AG20443 (cell line): Measurements from ENCODE around the gene CEP295NL.
"Not testable (repeated sequence)": the region's sequence is repeated elsewhere in the genome, so short reads cannot be mapped to it uniquely, and the experiment has no call there.

ENCODE experiments used
- DNase-seq: peaks from one replicate; pipeline ENCODE4 v3.0.0; 2012; ENCODE audit warnings: low spot score, mixed read lengths

The CEP295NL gene

GRCh38 chr17:78905116-78905515, 2.1 kb upstream of the CEP295NL start:
- DNase-seq = no peak

- DNase-seq = no peak
Measured at GRCh38 chr17:78904371-78904770, 1.4 kb upstream of the CEP295NL start.

- not testable (repeated sequence) for DNase-seq
Measured at GRCh38 chr17:78902231-78902630, 770 bp downstream of the CEP295NL start.

DNA sequence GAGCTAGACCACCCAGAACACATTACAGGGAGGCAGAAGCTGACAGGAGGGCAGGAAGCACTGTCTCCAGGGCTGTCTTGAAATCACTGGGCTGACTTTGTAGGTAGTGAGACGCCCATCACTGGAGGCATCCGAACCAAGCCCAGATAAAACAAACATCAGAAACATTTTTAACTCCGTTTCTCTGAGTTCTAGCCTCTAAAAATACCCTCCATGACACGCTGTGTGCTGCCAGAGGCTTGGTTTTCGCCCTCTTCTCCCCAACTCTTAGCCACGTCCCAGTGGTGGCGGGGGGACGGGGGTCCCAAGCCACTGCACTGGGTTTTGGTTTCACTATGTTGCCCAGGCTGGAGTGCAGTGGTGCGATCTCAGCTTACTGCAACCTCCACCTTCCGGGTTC, 1.2 kb downstream of the CEP295NL start:
- no peak for DNase-seq

DNA sequence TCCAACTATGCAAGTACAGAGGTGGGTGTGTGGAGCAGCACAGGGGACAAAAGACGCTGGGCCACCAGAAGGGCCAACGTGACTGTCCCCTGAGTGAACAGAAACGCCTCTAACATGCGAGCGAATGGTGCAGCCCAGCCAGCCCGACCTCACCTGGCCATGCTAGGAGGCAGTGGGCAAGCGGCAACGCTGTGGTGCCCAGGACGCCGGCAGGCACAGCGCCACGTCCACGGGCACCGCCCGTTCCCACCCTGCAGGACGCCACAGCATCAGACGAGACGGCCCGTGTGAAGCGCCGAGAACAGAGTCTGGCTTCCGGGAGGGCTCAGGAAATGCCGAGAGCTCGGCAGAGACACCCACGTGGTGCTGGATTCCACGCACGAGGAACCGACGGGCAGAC, 2.2 kb downstream of the CEP295NL start:
- no peak for DNase-seq

DNA sequence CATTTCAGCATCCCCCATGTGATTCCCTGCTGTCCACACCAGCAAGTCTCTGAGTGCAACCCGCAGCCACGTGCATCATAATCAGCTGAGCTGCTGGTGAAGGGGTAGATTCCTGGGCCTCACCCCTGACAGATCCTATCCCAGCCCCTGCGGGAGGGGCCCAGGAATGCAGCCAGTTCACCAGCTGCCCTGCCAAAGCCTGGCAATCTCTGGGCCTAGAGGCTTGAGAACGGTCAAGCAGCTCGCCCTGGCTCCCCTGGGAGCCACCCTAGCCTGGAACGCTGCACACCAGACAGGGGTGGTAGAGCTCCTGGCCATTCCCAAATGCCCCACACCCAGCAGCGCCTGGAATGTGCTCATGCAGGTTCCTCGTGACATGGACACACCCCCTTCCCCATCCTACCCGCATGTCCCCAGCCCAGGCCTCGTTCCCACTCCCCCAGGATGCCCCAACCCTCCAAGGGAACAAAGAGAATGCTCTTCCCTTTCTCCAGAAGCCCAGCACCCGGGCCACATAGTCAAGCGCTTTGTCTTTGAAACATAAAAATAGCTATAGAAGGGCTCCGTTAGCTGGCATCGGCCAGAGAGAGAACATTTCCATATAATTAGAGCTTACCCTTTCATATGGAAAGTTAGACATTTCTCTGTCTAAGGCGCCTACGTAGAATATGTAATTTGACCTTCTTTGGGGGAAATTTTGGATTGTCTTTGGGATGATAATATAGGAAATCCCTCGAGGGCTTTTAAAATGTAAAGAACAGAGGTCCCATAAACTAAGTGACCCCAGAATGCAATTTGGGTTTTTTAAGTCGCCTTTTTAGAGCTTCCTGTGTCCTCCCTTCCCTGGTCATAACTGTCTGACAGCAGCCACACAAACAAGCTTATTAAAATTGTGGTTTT, 3.4 kb downstream of the CEP295NL start:
- peak; percentile 61 for DNase-seq

DNA sequence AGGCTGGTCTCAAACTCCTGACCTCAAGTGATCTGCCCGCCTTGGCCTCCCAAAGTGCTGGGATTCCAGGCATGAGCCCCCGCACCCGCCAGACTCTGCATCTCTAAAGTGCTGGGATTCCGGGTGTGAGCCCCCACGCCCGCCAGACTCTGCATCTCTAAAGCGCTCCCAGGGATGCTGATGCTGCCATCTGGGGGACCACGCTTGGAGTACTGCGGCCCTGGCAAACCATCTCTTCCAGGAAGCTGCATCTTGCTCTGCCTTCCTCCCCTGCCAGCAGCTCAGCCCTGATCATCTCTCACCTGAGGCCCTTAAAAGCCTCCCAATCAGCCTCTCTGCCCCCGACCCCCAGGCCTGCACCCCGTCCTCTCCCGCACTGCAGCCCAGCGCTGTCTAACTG, 4.1 kb downstream of the CEP295NL start:
- DNase-seq = no peak

GRCh38 chr17:78898075-78898836, 4.7 kb downstream of the CEP295NL start:
- no peak for DNase-seq

DNA sequence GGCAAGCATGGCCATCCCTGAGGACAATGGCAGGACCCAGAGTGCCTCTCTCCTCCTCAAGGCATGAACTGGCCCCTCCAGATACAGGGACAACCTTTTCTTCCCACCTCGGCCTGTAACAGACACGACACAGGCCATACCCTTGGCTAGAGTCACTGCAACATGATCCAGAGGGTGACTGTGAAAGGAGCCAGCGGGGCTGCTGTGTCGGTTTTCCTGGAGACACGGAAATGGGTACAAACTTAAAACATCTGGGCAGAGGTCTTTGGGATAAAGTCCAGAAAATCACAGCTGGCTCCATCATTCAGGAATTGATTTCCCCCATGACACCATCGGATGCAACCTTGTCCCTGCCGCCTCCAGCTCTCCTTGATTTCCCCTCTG, 5.3 kb downstream of the CEP295NL start:
- DNase-seq = no peak

GRCh38 chr17:78896834-78897663, 6.0 kb downstream of the CEP295NL start:
- no peak for DNase-seq

- no peak for DNase-seq
Measured at GRCh38 chr17:78896091-78896833, 6.7 kb downstream of the CEP295NL start.

GRCh38 chr17:78895322-78895721, 7.7 kb downstream of the CEP295NL start:
- no peak for DNase-seq

DNA sequence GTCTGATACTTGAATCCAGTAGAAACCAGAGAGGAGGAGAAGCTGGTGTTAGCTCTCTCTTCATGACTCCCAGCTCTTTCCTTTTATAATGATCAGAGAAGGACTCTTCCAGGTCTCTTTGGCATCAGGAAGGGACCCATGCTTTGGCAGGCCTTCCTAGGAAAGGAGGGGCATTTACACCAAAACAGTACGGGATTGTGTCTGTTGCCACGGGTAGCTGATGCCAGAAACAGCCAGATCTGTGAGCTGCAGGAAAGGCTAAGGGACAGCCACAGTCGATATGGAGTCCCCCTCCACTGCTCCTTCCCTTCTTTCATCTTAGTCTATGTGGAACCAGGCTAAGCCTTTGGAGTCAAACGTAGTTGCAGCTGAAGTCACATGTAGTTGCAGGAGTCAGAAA, 9.3 kb downstream of the CEP295NL start:
- no peak for DNase-seq

DNA sequence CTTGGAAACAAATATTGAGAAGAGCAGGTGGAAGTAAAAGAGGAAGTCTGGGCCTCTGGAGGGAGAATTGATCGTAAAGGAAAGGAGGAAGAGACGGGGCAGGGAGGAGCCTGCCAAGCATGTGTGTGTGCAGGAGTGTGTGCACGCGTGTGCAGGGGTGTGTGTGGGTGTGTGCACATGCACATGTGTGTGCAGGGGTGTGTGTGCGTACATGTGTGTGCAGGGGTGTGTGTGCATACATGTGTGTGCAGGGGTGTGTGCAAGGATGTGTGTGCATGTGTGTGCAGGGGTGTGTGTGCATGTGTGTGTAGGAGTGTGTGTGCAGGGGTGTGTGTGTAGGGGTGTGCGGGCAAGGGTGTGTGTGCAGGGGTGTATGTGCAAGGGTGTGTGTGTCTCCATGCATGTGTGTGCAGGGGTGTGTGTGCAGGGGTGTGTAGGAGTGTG, 10.0 kb downstream of the CEP295NL start:
- no peak for DNase-seq

DNA sequence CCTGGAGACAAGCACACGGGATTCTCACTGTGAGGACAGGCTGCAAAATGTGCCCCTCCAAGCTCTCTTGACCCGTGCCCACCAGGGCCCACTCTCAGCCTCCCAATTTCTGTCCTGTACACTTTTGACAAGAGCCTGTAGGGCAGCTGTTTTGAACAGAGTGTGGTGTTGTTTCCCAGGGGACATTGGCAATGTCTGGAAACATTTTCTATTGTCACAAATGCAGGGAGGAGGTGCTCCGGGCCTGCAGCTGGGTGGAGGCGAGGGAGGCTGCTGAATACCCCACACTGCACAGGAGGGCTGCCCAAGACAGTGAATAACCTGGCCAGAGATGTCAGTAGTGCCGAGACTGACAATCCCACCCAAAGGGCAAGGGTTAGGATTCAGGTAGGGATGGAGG, 10.5 kb downstream of the CEP295NL start:
- DNase-seq = no peak

- DNase-seq = no peak
Measured at GRCh38 chr17:78892062-78892456, 10.9 kb downstream of the CEP295NL start.

DNA sequence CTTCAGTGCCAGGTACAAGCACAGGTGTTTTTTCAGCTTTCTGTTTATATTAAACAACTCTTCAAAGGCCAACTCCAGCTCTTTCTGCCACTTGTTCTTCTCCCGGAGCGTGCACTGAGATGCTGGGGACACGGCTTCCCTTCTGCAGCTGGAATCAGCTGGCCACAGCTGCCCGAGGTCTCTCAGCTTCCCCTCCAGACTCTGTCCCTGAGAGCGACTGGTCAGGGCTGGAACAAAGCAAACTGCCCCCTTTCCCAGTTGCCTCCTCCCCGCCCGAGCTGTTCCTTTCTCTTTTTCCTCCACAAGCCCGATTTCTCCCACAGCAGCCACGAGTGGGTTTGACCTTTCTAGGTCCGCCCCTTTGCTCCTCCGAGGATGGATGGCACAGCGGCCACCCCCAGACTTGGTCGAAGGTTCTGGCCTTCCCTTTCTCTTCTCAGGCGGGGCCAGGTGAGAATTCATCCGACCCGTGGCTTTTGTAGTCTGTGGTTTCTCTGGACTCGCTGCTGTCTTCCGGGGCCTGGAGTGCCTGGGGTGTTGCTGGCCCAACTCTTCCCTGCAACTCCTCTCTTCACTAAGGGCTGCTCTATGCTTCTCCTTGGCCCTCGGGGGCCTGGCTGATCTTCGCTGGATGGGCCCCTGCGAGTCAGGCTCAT, 11.5 kb downstream of the CEP295NL start:
- DNase-seq = no peak

DNA sequence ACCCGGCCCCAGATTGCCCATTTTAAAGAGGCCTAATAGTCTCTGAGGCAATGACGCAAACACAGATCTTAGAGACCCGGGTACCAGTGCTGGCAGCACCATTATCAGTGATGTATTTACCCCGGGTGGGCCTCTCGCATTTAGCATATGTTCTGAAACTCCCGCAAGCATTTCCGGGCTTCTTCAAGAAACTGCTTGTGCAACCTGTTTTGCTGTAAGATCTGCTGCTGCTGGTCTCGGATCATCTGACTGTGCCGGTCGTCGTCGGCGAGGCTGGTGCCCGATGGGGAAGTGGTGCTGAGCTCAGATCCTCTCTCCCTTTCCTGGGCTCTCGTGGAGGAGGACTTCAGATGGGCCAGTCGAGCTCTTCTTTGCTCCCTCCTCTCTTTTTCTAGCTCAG, 12.5 kb downstream of the CEP295NL start:
- DNase-seq = no peak

GRCh38 chr17:78890096-78890495, 12.9 kb downstream of the CEP295NL start:
- DNase-seq = not testable (repeated sequence)

DNA sequence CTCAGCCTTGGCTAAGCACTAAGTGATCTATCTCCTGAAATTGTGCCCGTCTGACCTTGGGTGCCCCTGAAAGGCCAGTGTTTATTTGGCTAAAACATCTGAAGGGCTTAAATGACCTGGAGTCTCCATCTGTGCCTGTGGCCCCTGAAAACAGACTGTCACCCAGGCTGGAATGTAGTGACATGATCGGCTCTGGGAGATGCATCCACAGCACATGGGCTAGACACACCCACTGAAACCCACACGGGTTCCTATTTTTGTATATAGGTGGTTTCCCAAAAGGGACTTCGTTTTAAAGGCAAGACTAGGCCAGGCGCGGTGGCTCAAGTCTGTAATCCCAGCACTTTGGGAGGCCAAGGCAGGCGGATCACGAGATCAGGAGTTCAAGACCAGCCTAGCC, 13.5 kb downstream of the CEP295NL start:
- no peak for DNase-seq

- no peak for DNase-seq
Measured at GRCh38 chr17:78888941-78889518, 14.0 kb downstream of the CEP295NL start.
